Measurements from ENCODE around the gene NPR3.

Gene NPR3

DNA sequence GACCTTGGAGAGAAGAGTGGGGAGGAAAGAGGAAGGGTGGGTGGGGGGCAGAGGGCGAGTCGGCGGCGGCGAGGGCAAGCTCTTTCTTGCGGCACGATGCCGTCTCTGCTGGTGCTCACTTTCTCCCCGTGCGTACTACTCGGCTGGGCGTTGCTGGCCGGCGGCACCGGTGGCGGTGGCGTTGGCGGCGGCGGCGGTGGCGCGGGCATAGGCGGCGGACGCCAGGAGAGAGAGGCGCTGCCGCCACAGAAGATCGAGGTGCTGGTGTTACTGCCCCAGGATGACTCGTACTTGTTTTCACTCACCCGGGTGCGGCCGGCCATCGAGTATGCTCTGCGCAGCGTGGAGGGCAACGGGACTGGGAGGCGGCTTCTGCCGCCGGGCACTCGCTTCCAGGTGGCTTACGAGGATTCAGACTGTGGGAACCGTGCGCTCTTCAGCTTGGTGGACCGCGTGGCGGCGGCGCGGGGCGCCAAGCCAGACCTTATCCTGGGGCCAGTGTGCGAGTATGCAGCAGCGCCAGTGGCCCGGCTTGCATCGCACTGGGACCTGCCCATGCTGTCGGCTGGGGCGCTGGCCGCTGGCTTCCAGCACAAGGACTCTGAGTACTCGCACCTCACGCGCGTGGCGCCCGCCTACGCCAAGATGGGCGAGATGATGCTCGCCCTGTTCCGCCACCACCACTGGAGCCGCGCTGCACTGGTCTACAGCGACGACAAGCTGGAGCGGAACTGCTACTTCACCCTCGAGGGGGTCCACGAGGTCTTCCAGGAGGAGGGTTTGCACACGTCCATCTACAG, 760 bp downstream of the NPR3 start:
- no peak for DNase-seq (ENCODE audit: low read depth in 3 of 3, low spot score in 1 of 3)

- DNase-seq (ENCODE audit: low read depth in 3 of 3, low spot score in 1 of 3): no peak
These were observed 1.6 kb downstream of the NPR3 start for GRCh38 chr5:32712481-32713360.

- no peak for DNase-seq (ENCODE audit: low read depth in 3 of 3, low spot score in 1 of 3)
These were observed 2.2 kb downstream of the NPR3 start for GRCh38 chr5:32713361-32713769.

GRCh38 chr5:32713770-32714381, 2.8 kb downstream of the NPR3 start:
- DNase-seq (ENCODE audit: low read depth in 3 of 3, low spot score in 1 of 3): no peak

DNA sequence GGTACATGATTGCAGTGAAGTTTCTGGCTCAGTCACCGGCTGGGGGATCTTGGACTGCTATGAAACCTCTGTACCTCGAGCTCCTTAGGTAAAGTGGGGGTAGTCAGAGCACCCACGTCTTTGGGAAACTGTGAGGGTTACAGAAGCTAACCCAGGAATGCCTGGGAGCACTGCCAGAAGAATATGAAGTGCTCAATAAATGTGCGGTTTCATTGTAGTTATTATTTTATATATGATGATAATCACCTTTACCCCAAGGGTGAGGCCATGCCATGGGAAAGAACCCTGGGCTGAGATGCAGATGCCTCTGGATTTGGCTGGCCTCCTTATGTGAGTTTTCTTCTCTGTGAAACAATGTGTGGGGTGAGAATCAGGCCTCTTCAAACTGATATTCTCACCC, 3.7 kb downstream of the NPR3 start:
- no peak for DNase-seq (ENCODE audit: low read depth in 3 of 3, low spot score in 1 of 3)

DNA sequence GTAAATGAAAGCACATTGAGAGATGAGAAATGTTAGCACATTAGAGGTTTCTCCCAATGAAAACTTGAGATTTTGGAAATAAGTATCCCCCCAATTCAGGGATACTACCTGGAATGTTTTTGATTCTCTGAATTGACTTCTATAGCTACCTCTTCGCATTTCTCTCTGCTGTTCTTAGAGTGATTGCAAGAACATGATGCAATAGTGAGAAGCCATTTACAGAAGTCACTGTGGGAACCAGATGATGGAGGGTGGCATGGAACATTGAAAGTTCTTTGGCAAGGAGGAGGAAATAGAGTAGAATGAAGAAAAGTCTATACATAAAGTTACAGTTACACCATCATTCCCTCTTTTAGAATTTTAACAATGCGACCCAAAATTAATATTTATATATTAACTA, 9.2 kb downstream of the NPR3 start:
- no peak for DNase-seq (ENCODE audit: low read depth in 3 of 3, low spot score in 1 of 3)

- DNase-seq (ENCODE audit: low read depth in 3 of 3, low spot score in 1 of 3): no peak
These were observed 10.5 kb downstream of the NPR3 start for GRCh38 chr5:32721626-32722025.

DNA sequence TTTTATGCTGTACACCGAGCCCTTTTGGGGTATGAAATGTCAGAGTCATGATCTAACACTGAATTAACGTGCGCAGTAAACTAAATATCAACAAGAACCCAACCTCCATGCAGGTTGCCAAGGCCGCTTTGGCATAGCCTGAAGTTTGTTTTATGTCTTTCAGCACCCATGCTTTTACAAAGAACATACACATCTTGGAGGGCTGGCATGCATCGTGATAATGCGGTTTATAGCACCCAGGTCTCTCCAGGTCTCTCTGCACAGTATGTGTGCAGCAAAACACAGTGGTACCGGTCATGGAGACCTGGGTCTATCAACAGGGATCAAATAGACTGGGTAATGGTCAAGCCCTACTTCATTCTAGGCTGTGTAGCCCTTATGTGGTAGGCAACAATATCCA, 11.8 kb downstream of the NPR3 start:
- DNase-seq (ENCODE audit: low read depth in 3 of 3, low spot score in 1 of 3): no peak

DNA sequence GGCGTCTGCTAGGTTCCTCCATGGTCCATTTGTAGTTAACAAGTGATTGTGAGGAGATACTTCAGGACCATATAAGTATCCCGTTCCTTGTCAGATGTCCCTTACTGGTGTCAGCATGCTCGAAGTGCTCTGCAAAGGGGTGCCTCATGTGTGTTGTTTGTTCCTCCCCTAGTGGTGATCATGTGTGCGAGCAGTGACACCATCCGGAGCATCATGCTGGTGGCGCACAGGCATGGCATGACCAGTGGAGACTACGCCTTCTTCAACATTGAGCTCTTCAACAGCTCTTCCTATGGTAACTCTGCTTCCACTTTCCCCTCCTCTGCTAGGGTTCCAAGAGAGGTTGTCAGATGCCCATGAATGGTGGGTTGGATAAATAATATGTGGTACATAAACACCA, 13.4 kb downstream of the NPR3 start:
- DNase-seq (ENCODE audit: low read depth in 3 of 3, low spot score in 1 of 3): no peak

DNA sequence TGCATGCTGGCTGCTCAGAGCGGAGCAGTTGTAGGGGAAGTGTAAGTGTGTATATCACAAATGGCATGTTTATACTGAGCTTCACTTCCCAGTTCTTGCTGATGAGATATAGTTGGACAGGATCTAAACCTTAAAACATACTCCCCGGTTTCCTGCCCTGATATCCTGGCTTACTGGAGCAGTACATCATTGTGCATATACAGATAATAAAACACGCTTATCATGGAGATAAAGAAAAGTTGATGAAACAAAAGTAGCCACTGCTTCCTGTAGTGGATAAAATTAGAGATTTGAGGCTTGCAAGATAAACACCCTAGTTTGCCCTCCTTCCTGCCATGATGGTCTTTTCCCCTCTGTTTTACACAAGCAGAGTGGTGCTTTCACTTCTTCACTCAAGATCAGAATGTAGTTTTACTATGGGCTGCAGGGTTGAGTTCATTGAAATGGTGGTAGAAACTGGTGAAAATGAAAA, 15.0 kb downstream of the NPR3 start:
- no peak for DNase-seq (ENCODE audit: low read depth in 3 of 3, low spot score in 1 of 3)

- DNase-seq (ENCODE audit: low read depth in 3 of 3, low spot score in 1 of 3): no peak
These were observed 18.5 kb downstream of the NPR3 start for GRCh38 chr5:32729651-32730050.

DNA sequence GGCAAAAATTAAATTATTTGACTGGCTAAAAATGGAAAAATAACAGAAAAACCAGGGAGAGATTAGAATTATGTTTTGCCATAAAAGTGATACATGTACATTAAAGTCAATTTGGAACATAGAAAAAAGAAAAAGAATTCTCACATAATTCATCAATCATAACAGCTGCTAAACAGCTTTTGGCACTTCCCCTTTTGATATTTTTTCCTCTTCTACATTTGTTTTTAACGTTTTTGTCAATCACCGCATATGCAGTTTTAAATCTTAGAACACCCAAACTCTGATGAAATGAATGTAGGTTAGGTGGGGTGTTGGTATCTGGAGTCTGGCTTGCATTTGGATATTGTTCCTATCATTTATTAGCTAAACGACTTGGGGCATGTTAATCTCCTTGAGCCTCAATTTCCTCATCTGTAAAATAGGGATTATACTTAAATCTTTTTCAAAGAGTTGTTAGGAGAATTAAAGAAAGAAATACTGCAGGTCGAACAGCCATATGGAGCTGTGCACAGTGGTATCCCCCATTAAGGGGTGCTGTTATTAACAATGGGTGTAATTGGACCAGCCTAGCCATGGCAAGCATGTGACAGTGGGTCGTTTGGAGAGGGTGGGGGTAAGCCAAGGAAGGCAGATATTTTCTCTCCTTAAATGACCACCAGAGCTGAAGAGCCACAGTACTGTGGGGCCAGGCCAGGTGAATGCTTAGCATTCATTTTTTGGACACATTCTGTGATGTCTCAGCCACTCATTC, 22.6 kb downstream of the NPR3 start:
- no peak for DNase-seq (ENCODE audit: low read depth in 3 of 3, low spot score in 1 of 3)

DNA sequence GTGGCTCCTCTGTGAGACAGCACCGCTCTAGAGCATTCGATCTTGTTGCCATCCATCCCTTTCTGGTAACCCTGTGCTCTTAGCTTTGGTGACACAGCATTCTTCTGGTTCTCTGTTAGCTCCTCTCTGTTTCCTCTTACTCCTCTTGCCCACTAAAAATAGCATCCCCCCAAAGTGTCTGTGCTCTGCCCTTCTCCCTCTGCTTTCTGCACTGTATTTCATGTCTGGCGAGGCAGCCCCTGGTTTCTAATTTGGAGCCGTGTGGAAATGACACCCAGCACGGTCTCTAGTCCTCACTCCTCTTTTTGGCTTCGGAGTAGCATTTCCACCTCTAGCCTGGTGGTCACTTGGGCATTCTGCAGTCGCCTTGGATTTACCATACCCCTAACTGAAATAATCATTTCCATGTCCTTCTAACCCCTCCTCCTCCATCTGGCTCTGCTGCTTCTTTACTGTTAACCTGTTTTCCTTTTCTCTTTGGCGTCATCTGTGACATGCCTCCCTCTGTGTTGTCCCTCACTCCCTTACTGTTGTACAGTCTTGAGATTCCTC, 23.8 kb downstream of the NPR3 start:
- DNase-seq (ENCODE audit: low read depth in 3 of 3, low spot score in 1 of 3): no peak

GRCh38 chr5:32735512-32735911, 24.4 kb downstream of the NPR3 start:
- no peak for DNase-seq (ENCODE audit: low read depth in 3 of 3, low spot score in 1 of 3)

DNA sequence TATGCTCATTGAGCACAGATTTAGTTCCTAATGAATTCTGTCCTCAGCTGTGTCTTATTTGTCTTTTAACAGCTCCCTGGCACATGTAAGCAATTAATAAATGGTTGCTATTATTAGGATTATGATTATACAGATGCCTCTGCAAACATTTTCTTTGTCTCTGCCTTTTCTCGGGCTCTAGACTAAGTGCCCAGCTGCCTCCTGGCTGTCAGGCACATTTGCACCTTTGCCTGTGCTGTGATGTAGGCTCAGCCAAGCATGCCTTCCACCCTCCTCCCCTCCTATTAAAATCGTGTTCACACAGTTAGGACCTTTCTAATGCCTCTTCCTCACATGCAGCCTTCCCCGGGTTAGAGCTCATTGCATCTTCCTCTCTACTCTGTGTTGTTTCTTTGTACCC, 25.7 kb downstream of the NPR3 start:
- no peak for DNase-seq (ENCODE audit: low read depth in 3 of 3, low spot score in 1 of 3)

- no peak for DNase-seq (ENCODE audit: low read depth in 3 of 3, low spot score in 1 of 3)
These were observed 29.5 kb downstream of the NPR3 start for GRCh38 chr5:32740651-32741050.

DNA sequence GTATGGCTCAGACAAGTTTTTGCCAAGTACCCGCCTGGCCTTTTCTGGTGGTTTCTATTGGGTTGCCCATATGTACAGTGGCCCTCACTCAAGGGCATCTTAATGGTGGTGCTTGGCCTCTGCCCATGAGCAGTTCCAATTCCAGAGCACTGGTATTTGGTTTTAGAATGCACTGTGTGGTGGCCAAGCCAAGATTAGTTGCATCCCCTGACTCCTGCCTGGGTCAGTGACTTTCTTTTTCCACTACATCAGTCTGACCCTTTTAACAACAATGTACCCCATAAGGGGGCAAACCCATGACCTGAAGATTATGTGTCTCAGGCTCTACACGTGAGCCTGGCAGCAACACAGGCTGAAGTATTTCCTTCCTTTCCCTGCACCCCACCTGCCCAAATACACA, 34.2 kb downstream of the NPR3 start:
- no peak for DNase-seq (ENCODE audit: low read depth in 3 of 3, low spot score in 1 of 3)

DNA sequence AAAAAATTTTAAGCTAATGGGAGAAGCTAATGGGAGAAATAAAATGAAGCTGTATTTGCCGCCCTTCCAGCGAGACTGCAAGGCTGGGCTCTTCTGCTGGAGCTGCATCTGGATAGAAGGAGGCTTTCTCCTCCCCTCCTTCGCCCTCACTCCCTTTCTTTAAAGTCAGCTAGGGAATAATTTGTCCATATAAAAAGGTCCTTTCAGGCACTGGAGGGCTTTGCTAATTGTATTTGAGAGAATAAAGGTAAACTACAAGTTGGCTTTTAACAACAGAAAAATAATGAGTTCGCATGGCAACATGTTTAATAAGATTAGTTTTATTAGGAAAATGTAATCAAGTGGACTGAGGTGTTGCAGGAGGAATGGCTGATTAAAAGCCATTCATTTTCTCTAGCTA, 41.3 kb downstream of the NPR3 start:
- no peak for DNase-seq (ENCODE audit: low read depth in 3 of 3, low spot score in 1 of 3)

- DNase-seq (ENCODE audit: low read depth in 3 of 3, low spot score in 1 of 3): no peak
These were observed 41.9 kb downstream of the NPR3 start for GRCh38 chr5:32753051-32753450.

- no peak for DNase-seq (ENCODE audit: low read depth in 3 of 3, low spot score in 1 of 3)
These were observed 42.6 kb downstream of the NPR3 start for GRCh38 chr5:32753765-32754164.

- no peak for DNase-seq (ENCODE audit: low read depth in 3 of 3, low spot score in 1 of 3)
These were observed 43.2 kb downstream of the NPR3 start for GRCh38 chr5:32754284-32754683.
